OCI-LY7 (cell line): ENCODE results near the gene TANC2. TPM values are rescaled to one million over a fixed set of nuclear protein-coding genes. Genes with fewer than 3 reads are reported as not detected.

Source experiments
- BruUV-seq: library from RNA; stranded (reverse); fragments of 400-500 nt; replicated peaks from 2 replicates; lab custom pipeline; 2021; lab: Mats Ljungman, UMichigan
- CTCF ChIA-PET: fragments of 300-600 bp; sonication (Branson Sonifier 250); formaldehyde crosslinking; loops from one replicate; lab custom pipeline; 2022; ENCODE audit warnings: antibody characterized with exemption; ENCODE audit not compliant: unreplicated experiment; lab: Charles Lee
- POLR2A ChIA-PET: fragments of 300-600 bp; sonication (Branson Sonifier 250); formaldehyde crosslinking; loops from one replicate; lab custom pipeline; 2022; ENCODE audit warnings: antibody characterized with exemption; lab: Charles Lee
- DNase-seq: peaks from one replicate; pipeline ENCODE4 v3.0.0-alpha.2; 2015; ENCODE audit warnings: low spot score
- H2AFZ ChIP-seq: fragments of 200-600 bp; sonication (generic), shearing (Covaris generic); 2 replicates; pipeline ENCODE4 v1.6.1; 2014; ENCODE audit warnings: mild to moderate bottlenecking, antibody characterized with exemption, low read length, moderate library complexity
- H3K27ac ChIP-seq: fragments of 200-600 bp; sonication (generic); 2 replicates; pipeline ENCODE4 v1.5.1; 2014; ENCODE audit warnings: mixed run types, low read depth, mild to moderate bottlenecking, moderate library complexity, low read length, inconsistent platforms; ENCODE audit not compliant: poor library complexity, severe bottlenecking
- H3K36me3 ChIP-seq: fragments of 200-600 bp; sonication (generic); 2 replicates; pipeline ENCODE4 v1.6.1; 2014; ENCODE audit warnings: mild to moderate bottlenecking, antibody characterized with exemption, low read length, moderate library complexity, mixed read lengths; ENCODE audit not compliant: insufficient read depth
- H3K4me1 ChIP-seq: fragments of 200-600 bp; sonication (generic); 2 replicates; pipeline ENCODE4 v1.5.1; 2014; ENCODE audit warnings: mild to moderate bottlenecking, low read length; ENCODE audit not compliant: insufficient read depth, poor library complexity, severe bottlenecking
- H3K4me2 ChIP-seq: fragments of 200-600 bp; sonication (generic); 2 replicates; pipeline ENCODE4 v1.6.1; 2014; ENCODE audit warnings: mild to moderate bottlenecking, low read length
- H3K4me3 ChIP-seq: fragments of 200-600 bp; sonication (generic); 2 replicates; pipeline ENCODE4 v1.5.1; 2014; ENCODE audit warnings: mild to moderate bottlenecking, low read depth, low read length; ENCODE audit not compliant: poor library complexity, severe bottlenecking
- H3K79me2 ChIP-seq: fragments of 200-600 bp; sonication (generic); 2 replicates; pipeline ENCODE4 v1.6.1; 2016; ENCODE audit warnings: low read depth, mild to moderate bottlenecking, low read length, moderate library complexity, mixed read lengths; ENCODE audit not compliant: insufficient read depth
- H3K9me2 ChIP-seq: fragments of 200-600 bp; sonication (generic); 2 replicates; pipeline ENCODE4 v1.6.1; 2016; ENCODE audit warnings: mild to moderate bottlenecking, low read length, mixed read lengths; ENCODE audit not compliant: insufficient read depth
- H3K9me3 ChIP-seq: fragments of 200-600 bp; sonication (generic); 2 replicates; pipeline ENCODE4 v1.6.1; 2014; ENCODE audit warnings: mild to moderate bottlenecking, mixed run types, low read length, mixed read lengths
- H4K20me1 ChIP-seq: fragments of 200-600 bp; sonication (generic); 2 replicates; pipeline ENCODE4 v1.6.1; 2014; ENCODE audit warnings: mild to moderate bottlenecking, antibody characterized with exemption, low read length, moderate library complexity, mixed read lengths; ENCODE audit not compliant: insufficient read depth
- CTCF ChIP-seq: fragments of 200-600 bp; sonication (generic); conservative IDR thresholded peaks from 2 replicates; pipeline ENCODE4 v1.5.1; 2014; ENCODE audit warnings: mild to moderate bottlenecking, antibody characterized with exemption, low read length, moderate library complexity, mixed read lengths
- EZH2phosphoT487 ChIP-seq: fragments of 200-600 bp; sonication (generic); IDR thresholded peaks from 2 replicates; pipeline ENCODE4 v1.6.1; 2018; ENCODE audit warnings: low read depth, borderline replicate concordance, mild to moderate bottlenecking, mixed run types, antibody characterized with exemption, low read length, moderate library complexity, mixed read lengths
- intact Hi-C: fragments of 100-400 bp; cut with micrococcal nuclease; formaldehyde crosslinking; loops from one replicate; pipeline ENCODE4 v1.10.0; 2022; ENCODE audit not compliant: unreplicated experiment
- total RNA-seq, 2 experiments: library from RNA; depleted of rRNA in 1 of 2; stranded (reverse); fragments of >200 nt in 1 of 2; shearing (Covaris generic) in 1 of 2; gene quantifications; 2 replicates each; pipeline ENCODE4 v1.2.3, GENCODE V29; 2014 to 2022

TANC2 gene
- total RNA-seq, 2 experiments from 2014 or later = 9.6 to 14.5 TPM

GRCh38 chr17:62966426-62967204, 580 bp downstream of the TANC2 start:
- Histone ChIP-seq H3K9me3 (no peaks in the 10 kb centered on the region), H3K36me3 (no peaks in the 10 kb centered on the region), H3K4me1 (peaks cover 23% of the 10 kb centered on the region), H4K20me1 (peaks cover 11% of the 10 kb centered on the region; the same call in 1 of the 2 replicates), H3K9me2 (no peaks in the 10 kb centered on the region), H3K79me2 (no peaks in the 10 kb centered on the region), H2AFZ (peak overlapping the region; percentile 63), H3K27ac (peak overlapping the region; percentile 25), H3K4me3 (peak overlapping the region; percentile 80), H3K4me2 (peak overlapping the region; percentile 91)
- CTCF ChIA-PET = no interaction called here
- no TSS peak for BruUV-seq
- DNase-seq = peak; percentile 14
- no peak for TF ChIP-seq EZH2phosphoT487
- TF ChIP-seq CTCF = no peak
- intact Hi-C loops = loop anchor here (5.0 kb wide), 2 partner anchors 244 to 544 kb away; partner anchors contain the start of gene METTL2A
- POLR2A ChIA-PET = no interaction called here

- DNase-seq = no peak
- no peaks in the 10 kb centered on the region for H3K9me2 ChIP-seq
- CTCF ChIA-PET = no interaction called here
- H3K9me3 ChIP-seq = no peaks in the 10 kb centered on the region
- TF ChIP-seq CTCF (no peak), EZH2phosphoT487 (no peak)
- H3K4me3 ChIP-seq = peak overlapping the region; percentile 80
- no peaks in the 10 kb centered on the region for H3K36me3 ChIP-seq
- H3K4me1 ChIP-seq = peaks cover 23% of the 10 kb centered on the region
- H2AFZ ChIP-seq = peak overlapping the region; percentile 63; the same call in 1 of the 2 replicates
- intact Hi-C loops = loop anchor here (5.0 kb wide), 2 partner anchors 245 to 545 kb away; partner anchors contain the start of gene METTL2A
- POLR2A ChIA-PET = no interaction called here
- no peaks in the 10 kb centered on the region for H3K79me2 ChIP-seq
- no peak overlapping the region for H3K27ac ChIP-seq
- H4K20me1 ChIP-seq = peaks cover 11% of the 10 kb centered on the region; the same call in 1 of the 2 replicates
- H3K4me2 ChIP-seq = peak overlapping the region; percentile 91
- no TSS peak for BruUV-seq
Observed at GRCh38 chr17:62967205-62967529, 1.1 kb downstream of the TANC2 start.
